Measurements from ENCODE around the gene AQP10.
"Not testable (repeated sequence)": the region's sequence is repeated elsewhere in the genome, so short reads cannot be mapped to it uniquely, and the experiment has no call there.

AQP10 gene

GRCh38 chr1:154324669-154325582 lies 4.0 kb downstream of the AQP10 start, which contains the start of gene ATP8B2:
Gene ATP8B2 (plus strand): TSS chr1:154325525. CDS start chr1:154328142, 2,617 bp downstream.
- DNase-seq: peak; percentile 74

- DNase-seq: no peak
Measured at GRCh38 chr1:154325583-154326545, 5.0 kb downstream of the AQP10 start.

- no peak for DNase-seq
Measured at GRCh38 chr1:154326546-154327465, 5.9 kb downstream of the AQP10 start.

GRCh38 chr1:154327466-154328317 lies 6.8 kb downstream of the AQP10 start:
- DNase-seq: peak; percentile 54

- DNase-seq: peak; percentile 70
Measured at GRCh38 chr1:154328318-154329151, 7.6 kb downstream of the AQP10 start.

- no peak for DNase-seq
Measured at GRCh38 chr1:154329152-154329521, 8.2 kb downstream of the AQP10 start.

GRCh38 chr1:154329551-154330131 lies 8.7 kb downstream of the AQP10 start:
- DNase-seq: no peak

GRCh38 chr1:154330669-154331068 lies 9.8 kb downstream of the AQP10 start:
- DNase-seq: no peak

GRCh38 chr1:154334079-154335024 lies 13.5 kb downstream of the AQP10 start:
- no peak for DNase-seq

GRCh38 chr1:154335025-154335714 lies 14.3 kb downstream of the AQP10 start:
- peak; percentile 62 for DNase-seq

- no peak for DNase-seq
Measured at GRCh38 chr1:154337253-154337894, 16.5 kb downstream of the AQP10 start.

GRCh38 chr1:154338875-154339274 lies 18.0 kb downstream of the AQP10 start:
- no peak for DNase-seq

GRCh38 chr1:154341366-154341765 lies 20.5 kb downstream of the AQP10 start:
- DNase-seq: not testable (repeated sequence)

GRCh38 chr1:154342132-154342531 lies 21.2 kb downstream of the AQP10 start:
- no peak for DNase-seq

- no peak for DNase-seq
Measured at GRCh38 chr1:154342836-154343472, 22.1 kb downstream of the AQP10 start.

GRCh38 chr1:154344977-154345837 lies 24.3 kb downstream of the AQP10 start:
- DNase-seq: no peak
